ENCODE results near the gene NDST4.

NDST4 gene

DNA sequence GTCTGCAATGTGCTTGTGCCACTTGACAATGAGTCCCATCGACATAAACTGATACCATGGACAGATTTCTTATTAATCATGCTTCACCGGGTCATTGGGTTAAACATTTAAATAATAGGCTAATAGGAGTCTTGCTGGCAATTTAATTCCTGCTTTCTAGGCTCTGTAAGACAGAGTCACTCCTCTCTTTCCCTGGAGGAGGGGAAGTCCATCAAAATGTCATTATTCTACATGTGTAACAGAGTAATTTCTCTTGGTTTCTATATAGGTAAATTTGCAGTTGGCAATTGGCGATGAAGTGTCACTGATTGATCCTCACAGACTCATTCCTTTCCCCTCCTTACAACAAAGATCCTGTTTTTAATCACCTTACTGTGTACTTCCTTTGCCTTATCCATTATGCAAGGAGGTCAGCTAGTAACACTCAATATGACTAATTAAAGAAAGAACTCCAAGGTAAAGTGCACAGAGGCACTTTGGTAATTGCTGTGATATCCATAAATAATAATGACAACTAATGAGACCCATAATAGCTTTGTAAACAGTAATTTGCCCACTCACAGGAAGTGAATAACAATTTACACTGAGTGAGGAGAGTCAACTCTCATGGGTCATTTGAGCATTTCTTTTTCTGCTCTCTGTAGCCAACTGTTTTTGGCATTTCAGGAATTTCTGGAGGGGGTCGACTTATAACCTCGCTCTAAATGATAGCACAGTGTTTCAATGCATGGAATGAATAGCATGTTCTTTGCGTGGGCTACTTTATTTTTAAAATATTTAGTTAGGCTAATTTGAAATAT, 330.8 kb downstream of the NDST4 start:
- peak; percentile 32 for DNase-seq

DNA sequence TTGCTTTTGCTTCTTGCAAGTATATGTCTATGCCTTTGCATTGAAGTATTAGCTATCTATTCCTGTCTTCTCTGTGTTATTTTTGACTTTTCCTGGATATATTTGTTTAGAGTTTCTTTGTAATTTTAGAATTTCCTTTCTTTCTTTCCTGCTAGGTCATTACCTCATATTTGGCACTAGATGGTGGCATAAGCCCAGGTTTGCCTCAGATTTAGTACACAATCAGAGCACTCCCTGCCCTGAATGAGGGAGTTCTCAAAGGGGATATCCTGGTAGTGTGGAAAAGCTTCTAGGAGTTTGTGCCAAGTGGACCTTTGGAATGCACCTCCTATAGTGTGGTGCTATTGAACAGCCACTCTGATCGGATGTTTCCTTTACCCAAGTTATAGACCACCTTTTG, 333.2 kb downstream of the NDST4 start:
- DNase-seq, result peak; percentile 27
